GM12878 (cell line): ENCODE data around the gene GSTA3. TPM values are rescaled to one million over a fixed set of nuclear protein-coding genes. Genes with fewer than 3 reads are reported as not detected.

Source experiments
- CHD1 ChIP-seq: IDR thresholded peaks from 2 replicates; pipeline ENCODE4 v1.6.1; 2012; ENCODE audit warnings: low read depth, low read length, improper control_type of control experiment
- CHD4 ChIP-seq: fragments of 200-600 bp; sonication (generic); IDR thresholded peaks from 2 replicates; pipeline ENCODE4 v1.6.1; 2016; ENCODE audit warnings: mild to moderate bottlenecking
- CTCF ChIP-seq, 3 experiments: IDR thresholded peaks in 2 of 3; conservative IDR thresholded peaks in 1 of 3; 2 replicates each; pipeline ENCODE4 v1.5.1; 2011; ENCODE audit warnings: low read depth in 3 of 3, low read length in 3 of 3, mild to moderate bottlenecking in 3 of 3, control low read depth in 2 of 3, moderate library complexity in 2 of 3, inconsistent platforms in 1 of 3, mixed read lengths in 1 of 3; ENCODE audit not compliant: control insufficient read depth in 2 of 3, insufficient read depth in 1 of 3; ENCODE audit errors: extremely low read depth in 1 of 3
- DPF2 ChIP-seq: fragments of 450-650 bp; IDR thresholded peaks from 2 replicates; pipeline ENCODE4 v1.6.1; 2017; ENCODE audit warnings: mild to moderate bottlenecking
- EP300 ChIP-seq, 2 experiments: fragments of 150-350 bp in 1 of 2; IDR thresholded peaks; 2 replicates each; pipeline ENCODE4 v1.6.1; 2011 to 2012; ENCODE audit warnings: low read depth in 2 of 2, low read length in 2 of 2, borderline replicate concordance in 1 of 2, improper control_type of control experiment in 1 of 2, inconsistent platforms in 1 of 2; ENCODE audit not compliant: control insufficient read depth in 1 of 2
- HDAC2 ChIP-seq: fragments of 200-600 bp; sonication (generic); IDR thresholded peaks from 2 replicates; pipeline ENCODE4 v1.6.1; 2017
- SMC3 ChIP-seq: IDR thresholded peaks from 2 replicates; pipeline ENCODE4 v1.6.1; 2011; ENCODE audit warnings: low read length, improper control_type of control experiment, borderline replicate concordance
- YBX1 ChIP-seq: fragments of 450-650 bp; IDR thresholded peaks from 2 replicates; pipeline ENCODE4 v1.6.1; 2016; ENCODE audit warnings: antibody characterized with exemption
- ZBTB11 ChIP-seq: fragments of 450-650 bp; formaldehyde crosslinking; IDR thresholded peaks from 2 replicates; pipeline ENCODE4 v1.5.0; 2022; ENCODE audit warnings: mild to moderate bottlenecking, missing genetic modification characterization
- ZNF274 ChIP-seq: IDR thresholded peaks from one replicate; pipeline ENCODE4 v1.8.0; 2011; ENCODE audit not compliant: insufficient read length, insufficient read depth
- ZNF592 ChIP-seq: fragments of 450-650 bp; IDR thresholded peaks from 2 replicates; pipeline ENCODE4 v1.6.1; 2017; ENCODE audit warnings: mild to moderate bottlenecking, moderate library complexity
- polyA plus RNA-seq, 11 experiments: library from polyadenylated mRNA; depleted of rRNA in 4 of 11; unstranded in 6 of 11; stranded (reverse) in 5 of 11; fragments of >200 nt; fragmentation: Nextera tagmentation in 4 of 11; fragmentation: Illumina TruSeq in 1 of 11; extraction: Ambion mirVana in 4 of 11; extraction: Trizol in 1 of 11; gene quantifications; 1 replicate in 1 of 11; 2 replicates in 10 of 11; pipeline versions ENCODE4 v1.2.1 to v1.2.3, GENCODE V29; 2011 to 2016; ENCODE audit warnings: inconsistent platforms in 2 of 11, missing spikeins in 2 of 11, low read depth in 1 of 11
- total RNA-seq, 4 experiments: library from RNA; depleted of rRNA in 3 of 4; stranded (reverse); fragments of >200 nt in 3 of 4; fragmentation: Illumina TruSeq in 1 of 4; extraction: Trizol in 1 of 4; gene quantifications; 2 replicates each; pipeline versions ENCODE4 v1.2.1 to v1.2.3, GENCODE V29; 2013 to 2021

The GSTA3 gene
- total and polyA plus RNA-seq, 10 of the 15 experiments (the other 5 are each of a cell fraction or from before 2014, with no cell fraction given), result not detected

- 0 out of 2 replicates have a peak, but pooled peaks have one; percentile 36 for TF ChIP-seq DPF2
- TF ChIP-seq CHD1, result no peak
- no peak for TF ChIP-seq ZNF592
- no peak for TF ChIP-seq EP300 (IDR thresholded peaks at IDR 0.05; ENCODE audit: borderline replicate concordance in 1 of 2, control insufficient read depth in 1 of 2, low read depth in 2 of 2, low read length in 2 of 2)
- no peak for TF ChIP-seq ZBTB11 (CRISPR knock-in tag)
- no peak for TF ChIP-seq HDAC2
- TF ChIP-seq YBX1, result no peak
- TF ChIP-seq CTCF (IDR thresholded peaks at IDR 0.05 in 2 of 3, conservative IDR thresholded peaks at IDR 0.05 in 1 of 3; ENCODE audit: control insufficient read depth in 2 of 3, extremely low read depth in 1 of 3, insufficient read depth in 1 of 3, low read depth in 3 of 3, low read length in 3 of 3), result peak; percentile 77 to 79 (median 78)
- no peak for TF ChIP-seq CHD4
- no peak for TF ChIP-seq ZNF274
- TF ChIP-seq SMC3, result peak; percentile 44; the same call in 1 of the 2 replicates
- TF ChIP-seq, all 136 proteins: peak for 6
Observed at GRCh38 chr6:52881996-52882841, 27.3 kb downstream of the GSTA3 start (continued).
